Gastroesophageal sphincter (tissue), 4 donors: ENCODE results near the gene VSIG10L. TPM values are rescaled to one million over a fixed set of nuclear protein-coding genes. Genes with fewer than 3 reads are reported as not detected.

Experiments
- ATAC-seq: fragments of 150-250 bp; one replicate; pipeline ENCODE4 v1.9.1; 2016; ENCODE audit warnings: mild to moderate bottlenecking, moderate library complexity
- H3K27ac ChIP-seq, 4 donors: fragments of 200-600 bp; sonication (generic) in 3 of 4; 1 replicate in 3 of 4; 2 replicates in 1 of 4; pipeline ENCODE4 v1.5.1; 2016 to 2019
- H3K27me3 ChIP-seq: fragments of 200-600 bp; sonication (generic); one replicate; pipeline ENCODE4 v1.5.1; 2019
- H3K36me3 ChIP-seq, 2 donors: fragments of 200-600 bp; sonication (generic); one replicate each; pipeline ENCODE4 v1.5.1; 2019; ENCODE audit warnings: control low read depth in 1 of 2
- H3K4me1 ChIP-seq, 3 donors: fragments of 200-600 bp; sonication (generic); 1 replicate in 2 of 3; 2 replicates in 1 of 3; pipeline ENCODE4 v1.5.1; 2016 to 2019; ENCODE audit warnings: control low read depth in 2 of 3
- H3K4me3 ChIP-seq, 2 donors: fragments of 200-600 bp; sonication (generic); one replicate each; pipeline ENCODE4 v1.5.1; 2019; ENCODE audit warnings: mild to moderate bottlenecking in 1 of 2, moderate library complexity in 1 of 2
- H3K9me3 ChIP-seq, 3 donors: fragments of 200-600 bp; sonication (generic); one replicate each; pipeline ENCODE4 v1.5.1; 2017 to 2019; ENCODE audit warnings: control low read depth in 2 of 3
- EP300 ChIP-seq: sonication (generic); formaldehyde crosslinking; IDR thresholded peaks from one replicate; pipeline ENCODE4 v1.6.1; 2017; ENCODE audit warnings: antibody characterized with exemption, mild to moderate bottlenecking
- POLR2A ChIP-seq, 2 donors: fragments of 450-650 bp; IDR thresholded peaks; one replicate each; pipeline ENCODE4 v1.6.1; 2017; ENCODE audit warnings: antibody characterized with exemption in 2 of 2, mild to moderate bottlenecking in 2 of 2, moderate library complexity in 1 of 2
- POLR2AphosphoS5 ChIP-seq: sonication (generic); formaldehyde crosslinking; IDR thresholded peaks from one replicate; pipeline ENCODE4 v1.6.1; 2017; ENCODE audit warnings: antibody characterized with exemption
- WGBS, 2 donors: methylation state at CpG; one replicate each; pipeline ENCODE4 v1.1.5; 2018; ENCODE audit warnings: low coverage in 1 of 2; 5-methylcytosine and 5-hydroxymethylcytosine counted together
- total RNA-seq, 4 donors: library from RNA; depleted of rRNA; stranded (reverse); fragments of >200 nt; gene quantifications; one replicate each; pipeline ENCODE4 v1.1.0, GENCODE V29; 2016
- TF ChIP-seq, protein P1 (sequence below), 4 experiments: fragments of 200-600 bp in 2 of 4; fragments of 450-650 bp in 2 of 4; sonication (generic) in 1 of 4; IDR thresholded peaks; one replicate each; pipeline ENCODE4 v1.5.1; 2017 to 2019; ENCODE audit warnings: antibody characterized with exemption in 4 of 4, mild to moderate bottlenecking in 2 of 4, moderate library complexity in 2 of 4

Gene VSIG10L
- total RNA-seq, 4 donors from 2014 or later, result 1.5 to 3.6 (median 2.5) TPM

DNA sequence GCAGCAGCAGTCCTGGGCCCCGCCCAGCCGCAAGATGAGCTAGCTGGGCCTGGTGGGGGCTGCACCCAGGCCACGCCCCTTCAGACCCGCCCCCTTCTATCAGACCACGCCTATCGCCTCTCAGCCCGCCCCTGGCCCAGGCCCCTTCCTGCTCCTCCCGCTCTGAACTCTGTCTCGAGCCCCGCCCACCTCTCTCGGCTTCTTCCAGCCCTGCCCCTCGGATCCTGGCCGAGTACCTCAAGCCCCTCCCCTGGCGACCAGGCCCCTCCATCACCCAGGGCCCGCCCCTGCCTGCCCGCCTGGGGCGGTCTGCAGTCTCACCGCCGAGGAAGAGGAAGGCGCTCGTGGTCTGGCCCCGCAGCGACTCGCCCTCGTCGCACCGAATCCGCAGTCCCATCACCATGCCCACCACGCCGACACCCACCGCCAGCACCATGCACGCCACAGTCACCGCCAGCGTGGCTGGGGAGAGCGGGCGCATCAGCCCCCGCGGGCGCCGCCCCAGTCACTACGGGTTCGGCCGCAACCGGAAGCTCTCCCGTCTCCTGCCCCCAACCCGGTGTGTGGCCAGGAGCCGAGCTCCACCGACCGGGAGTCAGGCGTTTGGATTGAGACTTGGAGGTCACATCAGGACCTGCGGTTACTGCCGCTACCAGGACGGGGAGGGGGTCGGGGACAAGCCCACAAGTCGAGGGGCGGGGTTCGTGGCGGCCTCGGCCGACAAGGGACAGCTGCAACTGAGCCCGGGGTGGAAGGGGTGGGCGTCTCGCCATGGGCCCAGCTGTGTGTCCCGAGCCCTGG is 25.8 kb upstream of the VSIG10L start:
- Histone ChIP-seq H3K9me3 (no peaks in the 10 kb centered on the region), H3K4me1 (peaks cover 0 to 39% (median 18%) of the 10 kb centered on the region in 3 donors), H3K27me3 (no peaks in the 10 kb centered on the region), H3K4me3 (peak overlapping the region; percentile 74 to 80), H3K27ac (peak overlapping the region; percentile 92 to 98 (median 98)), H3K36me3 (no peaks in the 10 kb centered on the region)
- WGBS, 2 donors, result no CpG with 5 or more reads among the region's 64 CpGs
- peak; percentile 91 for ATAC-seq
- TF ChIP-seq POLR2A (IDR thresholded peaks at IDR 0.05) (peak in 1 of 2 donors; percentile 4), POLR2AphosphoS5 (no peak)
- TF ChIP-seq, protein P1, sequence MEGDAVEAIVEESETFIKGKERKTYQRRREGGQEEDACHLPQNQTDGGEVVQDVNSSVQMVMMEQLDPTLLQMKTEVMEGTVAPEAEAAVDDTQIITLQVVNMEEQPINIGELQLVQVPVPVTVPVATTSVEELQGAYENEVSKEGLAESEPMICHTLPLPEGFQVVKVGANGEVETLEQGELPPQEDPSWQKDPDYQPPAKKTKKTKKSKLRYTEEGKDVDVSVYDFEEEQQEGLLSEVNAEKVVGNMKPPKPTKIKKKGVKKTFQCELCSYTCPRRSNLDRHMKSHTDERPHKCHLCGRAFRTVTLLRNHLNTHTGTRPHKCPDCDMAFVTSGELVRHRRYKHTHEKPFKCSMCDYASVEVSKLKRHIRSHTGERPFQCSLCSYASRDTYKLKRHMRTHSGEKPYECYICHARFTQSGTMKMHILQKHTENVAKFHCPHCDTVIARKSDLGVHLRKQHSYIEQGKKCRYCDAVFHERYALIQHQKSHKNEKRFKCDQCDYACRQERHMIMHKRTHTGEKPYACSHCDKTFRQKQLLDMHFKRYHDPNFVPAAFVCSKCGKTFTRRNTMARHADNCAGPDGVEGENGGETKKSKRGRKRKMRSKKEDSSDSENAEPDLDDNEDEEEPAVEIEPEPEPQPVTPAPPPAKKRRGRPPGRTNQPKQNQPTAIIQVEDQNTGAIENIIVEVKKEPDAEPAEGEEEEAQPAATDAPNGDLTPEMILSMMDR (IDR thresholded peaks at IDR 0.05), result peak in 3 of 4 experiments; percentile 14 to 29 (median 27)

DNA sequence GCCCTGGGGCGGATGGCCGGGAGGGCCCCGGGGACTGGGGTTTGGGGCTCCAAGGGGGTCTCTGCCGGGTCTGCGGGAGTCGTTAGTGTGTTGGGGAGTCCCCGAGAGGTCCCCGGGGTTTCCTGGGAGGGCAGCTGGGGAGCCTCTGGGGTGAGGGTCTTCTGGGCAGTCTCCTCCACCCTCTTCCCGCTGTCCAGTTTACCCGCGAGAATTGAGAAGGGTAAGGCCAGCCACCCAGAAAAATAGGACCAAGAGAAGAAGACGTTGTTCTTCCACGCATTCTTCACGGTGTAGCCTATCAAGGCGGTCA is 25.3 kb upstream of the VSIG10L start:
- Histone ChIP-seq H3K36me3 (no peaks in the 10 kb centered on the region), H3K9me3 (no peaks in the 10 kb centered on the region), H3K27ac (peak overlapping the region; percentile 92 to 98 (median 98)), H3K4me1 (peaks cover 0 to 45% (median 22%) of the 10 kb centered on the region in 3 donors), H3K4me3 (peak overlapping the region; percentile 74 to 80), H3K27me3 (no peaks in the 10 kb centered on the region)
- TF ChIP-seq POLR2A (IDR thresholded peaks at IDR 0.05) (peak; percentile 57 to 79), POLR2AphosphoS5 (peak; percentile 98), EP300 (no peak)
- no peak for ATAC-seq
- 0% methylated on average over 13 of the region's 15 CpGs; no CpG with 5 or more reads in 1 of the 2 donors for WGBS, 2 donors

DNA sequence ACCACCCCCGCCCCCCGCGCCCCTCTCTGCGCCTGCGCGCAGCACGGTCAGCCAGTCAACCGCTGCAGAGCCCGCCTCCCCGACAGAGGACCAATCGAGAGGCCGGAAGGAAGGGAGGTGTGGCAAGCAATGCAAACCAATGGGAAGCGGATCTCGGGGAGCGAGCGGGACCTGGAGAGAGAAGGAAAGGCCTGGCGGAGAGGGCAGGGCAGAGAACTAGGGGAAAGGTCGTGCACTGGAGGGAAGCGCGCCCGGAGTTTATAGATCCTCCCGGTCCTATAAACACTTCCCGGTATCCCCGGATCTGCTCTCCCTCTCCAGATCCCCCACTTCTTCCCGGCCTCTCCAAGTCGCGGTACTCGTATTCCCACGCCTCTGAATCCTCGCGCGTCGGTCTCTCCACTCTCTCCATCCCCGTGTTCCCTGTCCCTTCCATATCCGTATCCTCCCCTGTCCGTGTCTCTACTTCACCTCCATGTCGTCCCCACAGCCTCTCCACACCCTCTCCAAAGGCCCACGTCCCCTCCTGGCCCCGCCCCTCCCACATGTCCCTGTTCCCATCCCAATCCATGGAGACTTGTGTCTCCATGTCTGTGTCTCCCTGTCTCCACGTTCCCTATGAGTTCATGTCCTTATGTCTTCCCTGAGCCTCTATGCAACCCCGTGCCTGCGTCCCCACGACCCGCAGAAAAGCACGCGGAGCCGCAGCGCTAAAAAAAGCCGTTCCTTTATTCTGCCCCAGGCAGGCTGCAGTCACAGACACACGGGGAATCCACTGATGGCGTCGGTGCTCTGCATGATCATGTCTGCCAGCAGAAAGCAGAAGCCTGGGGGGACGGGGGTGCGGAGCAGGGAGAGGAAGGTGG is 24.7 kb upstream of the VSIG10L start:
- H3K27me3 ChIP-seq, result no peaks in the 10 kb centered on the region
- no peaks in the 10 kb centered on the region for H3K9me3 ChIP-seq
- peaks cover 0 to 50% (median 22%) of the 10 kb centered on the region in 3 donors for H3K4me1 ChIP-seq
- H3K27ac ChIP-seq, result peak overlapping the region; percentile 92 to 98 (median 98)
- 0 to 1% methylated on average over 32 to 34 of the region's 54 CpGs for WGBS, 2 donors
- TF ChIP-seq POLR2AphosphoS5 (peak; percentile 78), EP300 (no peak)
- ATAC-seq, result peak; percentile 87
- peak overlapping the region; percentile 74 to 80 for H3K4me3 ChIP-seq
- H3K36me3 ChIP-seq, result no peaks in the 10 kb centered on the region

DNA sequence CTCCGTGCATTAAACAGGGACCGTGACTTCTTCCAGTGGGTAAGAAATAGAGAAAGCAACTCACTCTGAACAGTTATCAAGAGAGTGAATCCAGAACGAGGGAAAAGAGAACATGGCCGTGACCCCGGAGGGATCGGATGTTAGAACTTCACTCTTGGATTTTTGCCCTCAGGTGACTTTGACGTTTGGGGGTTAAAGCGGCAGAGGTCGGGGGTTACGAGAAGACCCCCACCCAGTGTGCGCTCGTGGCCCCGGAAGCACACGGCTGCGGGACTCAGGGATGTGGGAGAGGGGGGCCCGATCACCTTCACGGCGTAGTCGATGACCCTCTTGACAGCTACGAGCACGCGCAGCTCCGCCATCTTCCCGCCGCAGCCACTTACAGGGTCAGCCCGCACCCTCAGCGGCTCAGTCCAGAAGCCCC is 24.0 kb upstream of the VSIG10L start, which contains the start of gene ETFB:
Gene ETFB, minus strand, starts transcription at position 424 of the 424 bp plus-strand sequence. Its CDS starts 62 bp downstream, at position 362.
- peak; percentile 62 to 63 for TF ChIP-seq POLR2A (IDR thresholded peaks at IDR 0.05)
- TF ChIP-seq EP300, result no peak
- TF ChIP-seq POLR2AphosphoS5, result peak; percentile 72
- TF ChIP-seq, protein P1 (IDR thresholded peaks at IDR 0.05), result no peak
- no peaks in the 10 kb centered on the region for H3K9me3 ChIP-seq

DNA sequence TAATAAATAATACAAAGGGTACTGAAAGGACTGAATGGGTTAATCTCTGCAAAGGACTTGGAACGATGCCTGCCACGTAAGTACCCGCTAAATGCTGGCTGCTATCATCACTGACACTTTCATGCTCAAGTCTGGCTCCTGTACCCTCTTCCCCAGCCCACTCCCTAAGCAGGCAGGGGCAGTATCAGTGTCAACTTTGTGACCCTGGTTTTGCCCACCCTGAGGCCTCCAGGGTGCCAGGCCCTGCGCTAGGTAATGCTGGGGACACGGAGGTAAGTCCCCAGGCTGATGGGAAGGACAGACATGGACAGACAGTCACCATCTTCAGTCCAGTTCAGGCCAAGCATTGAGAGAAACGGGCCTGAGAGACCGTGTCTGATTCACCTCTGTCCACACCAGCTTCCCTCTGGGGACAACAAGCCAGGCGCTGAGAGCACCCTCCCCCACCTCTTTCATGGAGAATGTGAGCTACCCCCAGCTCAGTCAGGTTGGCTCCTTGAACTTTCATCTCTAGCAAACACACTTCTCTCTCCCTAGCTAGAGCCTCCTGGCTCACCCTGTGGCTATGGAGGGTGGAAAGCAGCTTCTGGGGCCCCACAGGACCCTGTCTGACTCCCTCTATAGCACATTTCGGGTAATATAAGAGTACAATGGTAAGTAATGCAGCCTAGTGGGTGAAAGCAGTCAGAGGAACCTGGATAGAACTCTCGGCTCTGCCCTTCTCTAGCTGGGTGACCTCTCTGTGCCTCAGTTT is 23.4 kb upstream of the VSIG10L start:
- H3K27me3 ChIP-seq, result no peaks in the 10 kb centered on the region
- H3K4me3 ChIP-seq, result peak overlapping the region; percentile 74 to 80
- peak overlapping the region; percentile 90 to 98 (median 98) for H3K27ac ChIP-seq
- no peaks in the 10 kb centered on the region for H3K9me3 ChIP-seq
- TF ChIP-seq, protein P1 (IDR thresholded peaks at IDR 0.05), result no peak
- TF ChIP-seq POLR2AphosphoS5 (no peak), POLR2A (IDR thresholded peaks at IDR 0.05) (no peak), EP300 (no peak)
- WGBS, 2 donors, result 1 to 13% methylated on average over 5 to 7 of the region's 10 CpGs
- no peak for ATAC-seq
- H3K36me3 ChIP-seq, result no peaks in the 10 kb centered on the region
- H3K4me1 ChIP-seq, result peaks cover 0 to 50% (median 22%) of the 10 kb centered on the region in 3 donors

More for the DNA sequence above, 24.0 kb upstream of the VSIG10L start, which contains the start of gene ETFB:
- H3K27me3 ChIP-seq, result no peaks in the 10 kb centered on the region
- no peak for ATAC-seq
- WGBS, 2 donors, result 0% methylated on average over 10 to 21 of the region's 27 CpGs
- peaks cover 0 to 50% (median 22%) of the 10 kb centered on the region in 3 donors for H3K4me1 ChIP-seq
- peak within 1 kb of the TSS; percentile 74 to 80 for H3K4me3 ChIP-seq
- H3K36me3 ChIP-seq, result no peaks in the 10 kb centered on the region
- peak within 1 kb of the TSS; percentile 92 to 98 (median 98) for H3K27ac ChIP-seq
